ENCODE measurements around the gene ZFP64.
"Not testable (repeated sequence)": the region's sequence is repeated elsewhere in the genome, so short reads cannot be mapped to it uniquely, and the experiment has no call there.

Gene ZFP64

GRCh38 chr20:52137850-52138249, 53.7 kb downstream of the ZFP64 start:
- Histone ChIP-seq H3K79me1 (ENCODE audit: low read length) (no peaks in the 10 kb centered on the region), H3K36me3 (ENCODE audit: control insufficient read depth, insufficient read depth, low read length) (no peaks in the 10 kb centered on the region), H3K4me1 (ENCODE audit: control insufficient read depth, low read depth, low read length) (no peaks in the 10 kb centered on the region), H3K27me3 (ENCODE audit: insufficient read depth, low read length, poor library complexity) (no peaks in the 10 kb centered on the region), H3K56ac (ENCODE audit: low read length) (no peak overlapping the region), H3K4me2 (ENCODE audit: low read length) (no peak overlapping the region), H2AK5ac (ENCODE audit: low read length) (no peak overlapping the region), H3K4me3 (ENCODE audit: low read length) (no peak overlapping the region), H2BK5ac (ENCODE audit: low read length) (no peak overlapping the region), H2BK15ac (replicated peaks; ENCODE audit: low read depth) (no peak overlapping the region), H3K9ac (ENCODE audit: low read length) (no peak overlapping the region), H3K27ac (ENCODE audit: low read depth, low read length) (no peak overlapping the region), H2BK120ac (ENCODE audit: low read depth, low read length) (no peak overlapping the region), H3K23ac (ENCODE audit: low read length) (no peak overlapping the region), H4K8ac (ENCODE audit: low read depth, low read length) (no peak overlapping the region), H4K5ac (ENCODE audit: low read length) (no peak overlapping the region), H3K18ac (ENCODE audit: low read length) (no peak overlapping the region), H3K4ac (ENCODE audit: low read depth, low read length) (no peak overlapping the region), H3K79me2 (ENCODE audit: control insufficient read depth, insufficient read depth, low read length) (no peaks in the 10 kb centered on the region)
- no peak for DNase-seq
- no CpG with 5 or more reads among the region's 4 CpGs for WGBS (ENCODE audit: extremely low coverage, insufficient coverage, low lambda C conversion rate)

- not testable (repeated sequence) for H4K8ac ChIP-seq (ENCODE audit: low read depth, low read length); H3K4me1 ChIP-seq (ENCODE audit: control insufficient read depth, low read depth, low read length); H3K18ac ChIP-seq (ENCODE audit: low read length); H2BK5ac ChIP-seq (ENCODE audit: low read length); H4K5ac ChIP-seq (ENCODE audit: low read length); H2AK5ac ChIP-seq (ENCODE audit: low read length); H2BK120ac ChIP-seq (ENCODE audit: low read depth, low read length); H3K79me2 ChIP-seq (ENCODE audit: control insufficient read depth, insufficient read depth, low read length); H3K4ac ChIP-seq (ENCODE audit: low read depth, low read length); H3K36me3 ChIP-seq (ENCODE audit: control insufficient read depth, insufficient read depth, low read length); H3K79me1 ChIP-seq (ENCODE audit: low read length); H3K4me3 ChIP-seq (ENCODE audit: low read length); H3K56ac ChIP-seq (ENCODE audit: low read length); H3K27me3 ChIP-seq (ENCODE audit: insufficient read depth, low read length, poor library complexity); H2BK15ac ChIP-seq (replicated peaks; ENCODE audit: low read depth); DNase-seq; H3K23ac ChIP-seq (ENCODE audit: low read length); H3K27ac ChIP-seq (ENCODE audit: low read depth, low read length); H3K4me2 ChIP-seq (ENCODE audit: low read length); H3K9ac ChIP-seq (ENCODE audit: low read length)
- no CpG with 5 or more reads among the region's 2 CpGs for WGBS (ENCODE audit: extremely low coverage, insufficient coverage, low lambda C conversion rate)
Observed at GRCh38 chr20:52133714-52134113, 57.9 kb downstream of the ZFP64 start.

- no peak for DNase-seq
- Histone ChIP-seq H3K79me1 (ENCODE audit: low read length) (no peaks in the 10 kb centered on the region), H3K56ac (ENCODE audit: low read length) (no peak overlapping the region), H3K18ac (ENCODE audit: low read length) (no peak overlapping the region), H2BK5ac (ENCODE audit: low read length) (no peak overlapping the region), H3K27me3 (ENCODE audit: insufficient read depth, low read length, poor library complexity) (no peaks in the 10 kb centered on the region), H3K4me3 (ENCODE audit: low read length) (no peak overlapping the region), H4K5ac (ENCODE audit: low read length) (no peak overlapping the region), H3K36me3 (ENCODE audit: control insufficient read depth, insufficient read depth, low read length) (no peaks in the 10 kb centered on the region), H3K79me2 (ENCODE audit: control insufficient read depth, insufficient read depth, low read length) (no peaks in the 10 kb centered on the region), H4K8ac (ENCODE audit: low read depth, low read length) (no peak overlapping the region), H3K4me1 (ENCODE audit: control insufficient read depth, low read depth, low read length) (no peaks in the 10 kb centered on the region), H2BK15ac (replicated peaks; ENCODE audit: low read depth) (no peak overlapping the region), H2AK5ac (ENCODE audit: low read length) (no peak overlapping the region), H3K4me2 (ENCODE audit: low read length) (no peak overlapping the region), H2BK120ac (ENCODE audit: low read depth, low read length) (no peak overlapping the region), H3K27ac (ENCODE audit: low read depth, low read length) (no peak overlapping the region), H3K23ac (ENCODE audit: low read length) (no peak overlapping the region), H3K9ac (ENCODE audit: low read length) (no peak overlapping the region), H3K4ac (ENCODE audit: low read depth, low read length) (no peak overlapping the region)
- WGBS (ENCODE audit: extremely low coverage, insufficient coverage, low lambda C conversion rate) = no CpG with 5 or more reads among the region's 3 CpGs
Observed at GRCh38 chr20:52132337-52132736, 59.2 kb downstream of the ZFP64 start.

DNA sequence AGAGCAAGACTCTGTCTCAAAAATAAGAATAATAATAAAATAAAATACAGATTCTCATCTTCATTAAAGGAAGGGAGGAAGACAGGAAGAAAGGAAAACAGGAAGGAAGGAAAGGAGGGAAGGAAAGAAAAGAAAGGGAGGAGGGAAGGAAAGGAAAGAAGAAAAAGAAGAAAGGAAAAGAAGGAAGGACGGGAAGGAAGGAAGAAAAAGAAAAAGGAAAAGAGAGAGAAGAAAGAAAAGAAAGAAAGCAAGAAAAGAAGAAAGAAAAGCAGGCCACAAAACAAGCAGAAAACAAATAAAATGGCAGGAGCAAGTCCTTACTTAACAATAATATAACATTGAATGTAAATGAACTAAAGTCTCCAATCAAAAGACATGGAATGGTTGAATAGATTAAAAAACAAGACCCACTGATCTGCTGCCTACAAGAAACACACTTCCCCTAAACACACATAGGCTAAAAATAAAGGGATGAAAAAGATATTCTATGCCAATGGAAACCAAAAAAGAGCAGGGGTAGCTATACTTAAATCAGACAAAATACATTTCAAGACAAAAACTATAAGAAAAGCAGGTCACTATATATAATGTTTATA, 60.4 kb downstream of the ZFP64 start:
- no peaks in the 10 kb centered on the region for H3K27me3 ChIP-seq (ENCODE audit: insufficient read depth, low read length, poor library complexity)
- no peak for DNase-seq
- no peaks in the 10 kb centered on the region for H3K79me1 ChIP-seq (ENCODE audit: low read length)
- H2BK15ac ChIP-seq (replicated peaks; ENCODE audit: low read depth) = no peak overlapping the region
- no peak overlapping the region for H3K27ac ChIP-seq (ENCODE audit: low read depth, low read length)
- H2BK5ac ChIP-seq (ENCODE audit: low read length) = no peak overlapping the region
- WGBS (ENCODE audit: extremely low coverage, insufficient coverage, low lambda C conversion rate) = no CpG with 5 or more reads among the region's 1 CpG
- H3K4me2 ChIP-seq (ENCODE audit: low read length) = no peak overlapping the region
- no peak overlapping the region for H4K8ac ChIP-seq (ENCODE audit: low read depth, low read length)
- no peak overlapping the region for H3K4ac ChIP-seq (ENCODE audit: low read depth, low read length)
- H4K5ac ChIP-seq (ENCODE audit: low read length) = no peak overlapping the region
- no peaks in the 10 kb centered on the region for H3K79me2 ChIP-seq (ENCODE audit: control insufficient read depth, insufficient read depth, low read length)
- H3K4me1 ChIP-seq (ENCODE audit: control insufficient read depth, low read depth, low read length) = no peaks in the 10 kb centered on the region
- H3K9ac ChIP-seq (ENCODE audit: low read length) = no peak overlapping the region
- no peaks in the 10 kb centered on the region for H3K36me3 ChIP-seq (ENCODE audit: control insufficient read depth, insufficient read depth, low read length)
- H3K23ac ChIP-seq (ENCODE audit: low read length) = no peak overlapping the region
- H3K18ac ChIP-seq (ENCODE audit: low read length) = no peak overlapping the region
- H3K56ac ChIP-seq (ENCODE audit: low read length) = no peak overlapping the region
- no peak overlapping the region for H2AK5ac ChIP-seq (ENCODE audit: low read length)
- no peak overlapping the region for H3K4me3 ChIP-seq (ENCODE audit: low read length)
- H2BK120ac ChIP-seq (ENCODE audit: low read depth, low read length) = no peak overlapping the region

DNA sequence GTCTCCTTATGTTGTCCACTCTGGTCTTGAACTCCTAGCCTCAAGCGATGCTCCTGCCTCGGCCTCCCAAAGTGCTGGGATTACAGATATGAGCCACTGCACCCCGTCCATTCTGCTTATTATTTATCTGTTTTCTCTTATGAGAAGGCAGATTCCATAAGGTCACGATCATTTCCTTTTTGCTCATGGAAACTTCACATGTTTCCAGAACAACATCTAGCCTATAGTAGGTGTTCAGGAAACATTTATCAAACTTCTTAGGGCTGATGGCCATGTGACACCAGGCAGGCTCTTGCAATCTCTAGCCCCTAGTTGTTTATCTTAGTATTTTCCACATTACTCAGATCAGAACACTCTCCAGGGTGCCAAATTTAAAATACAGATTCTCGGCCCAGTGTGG, 61.2 kb downstream of the ZFP64 start:
- Histone ChIP-seq H4K8ac (ENCODE audit: low read depth, low read length) (no peak overlapping the region), H3K36me3 (ENCODE audit: control insufficient read depth, insufficient read depth, low read length) (no peaks in the 10 kb centered on the region), H2BK5ac (ENCODE audit: low read length) (no peak overlapping the region), H3K27me3 (ENCODE audit: insufficient read depth, low read length, poor library complexity) (no peaks in the 10 kb centered on the region), H2AK5ac (ENCODE audit: low read length) (no peak overlapping the region), H3K4me3 (ENCODE audit: low read length) (no peak overlapping the region), H3K23ac (ENCODE audit: low read length) (no peak overlapping the region), H2BK120ac (ENCODE audit: low read depth, low read length) (no peak overlapping the region), H3K4ac (ENCODE audit: low read depth, low read length) (no peak overlapping the region), H3K4me1 (ENCODE audit: control insufficient read depth, low read depth, low read length) (no peaks in the 10 kb centered on the region), H3K18ac (ENCODE audit: low read length) (no peak overlapping the region), H3K79me1 (ENCODE audit: low read length) (no peaks in the 10 kb centered on the region), H3K9ac (ENCODE audit: low read length) (no peak overlapping the region), H3K79me2 (ENCODE audit: control insufficient read depth, insufficient read depth, low read length) (no peaks in the 10 kb centered on the region), H4K5ac (ENCODE audit: low read length) (no peak overlapping the region), H2BK15ac (replicated peaks; ENCODE audit: low read depth) (no peak overlapping the region), H3K4me2 (ENCODE audit: low read length) (no peak overlapping the region), H3K27ac (ENCODE audit: low read depth, low read length) (no peak overlapping the region), H3K56ac (ENCODE audit: low read length) (no peak overlapping the region)
- WGBS (ENCODE audit: extremely low coverage, insufficient coverage, low lambda C conversion rate) = no CpG with 5 or more reads among the region's 5 CpGs
- DNase-seq = no peak

DNA sequence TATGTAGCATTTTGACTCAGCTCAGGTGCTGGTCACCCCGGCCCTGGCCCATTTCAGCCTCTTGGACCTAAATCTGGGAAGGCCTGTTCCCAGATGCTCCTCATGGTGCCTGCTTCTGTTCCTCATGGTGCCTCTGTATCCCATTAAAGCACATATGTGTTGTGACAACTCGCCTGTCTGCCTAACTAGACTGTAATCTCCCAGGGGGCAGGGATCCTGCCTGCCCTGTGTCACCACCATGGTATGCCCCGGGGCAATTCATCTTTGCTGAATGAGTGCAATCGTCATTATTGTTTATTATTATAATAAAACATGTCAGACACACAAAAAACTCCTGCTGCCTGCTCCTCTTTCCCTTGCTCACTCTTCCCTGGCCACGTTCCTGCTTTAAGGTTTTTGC, 62.0 kb downstream of the ZFP64 start:
- no peak overlapping the region for H3K4me3 ChIP-seq (ENCODE audit: low read length)
- no peaks in the 10 kb centered on the region for H3K4me1 ChIP-seq (ENCODE audit: control insufficient read depth, low read depth, low read length)
- no peak overlapping the region for H3K4me2 ChIP-seq (ENCODE audit: low read length)
- H2BK15ac ChIP-seq (replicated peaks; ENCODE audit: low read depth) = no peak overlapping the region
- H2BK120ac ChIP-seq (ENCODE audit: low read depth, low read length) = no peak overlapping the region
- no peak for DNase-seq
- H3K27me3 ChIP-seq (ENCODE audit: insufficient read depth, low read length, poor library complexity) = no peaks in the 10 kb centered on the region
- no peak overlapping the region for H3K18ac ChIP-seq (ENCODE audit: low read length)
- H3K36me3 ChIP-seq (ENCODE audit: control insufficient read depth, insufficient read depth, low read length) = no peaks in the 10 kb centered on the region
- no peak overlapping the region for H2BK5ac ChIP-seq (ENCODE audit: low read length)
- no peak overlapping the region for H3K27ac ChIP-seq (ENCODE audit: low read depth, low read length)
- H3K79me2 ChIP-seq (ENCODE audit: control insufficient read depth, insufficient read depth, low read length) = no peaks in the 10 kb centered on the region
- no peak overlapping the region for H4K5ac ChIP-seq (ENCODE audit: low read length)
- H3K56ac ChIP-seq (ENCODE audit: low read length) = no peak overlapping the region
- no peak overlapping the region for H3K4ac ChIP-seq (ENCODE audit: low read depth, low read length)
- WGBS (ENCODE audit: extremely low coverage, insufficient coverage, low lambda C conversion rate) = no CpG with 5 or more reads among the region's 5 CpGs
- H3K23ac ChIP-seq (ENCODE audit: low read length) = no peak overlapping the region
- no peaks in the 10 kb centered on the region for H3K79me1 ChIP-seq (ENCODE audit: low read length)
- no peak overlapping the region for H2AK5ac ChIP-seq (ENCODE audit: low read length)
- H4K8ac ChIP-seq (ENCODE audit: low read depth, low read length) = no peak overlapping the region
- H3K9ac ChIP-seq (ENCODE audit: low read length) = no peak overlapping the region

All from mesendoderm (in vitro differentiated cells).